ENCODE data around the gene AUTS2.

DNA sequence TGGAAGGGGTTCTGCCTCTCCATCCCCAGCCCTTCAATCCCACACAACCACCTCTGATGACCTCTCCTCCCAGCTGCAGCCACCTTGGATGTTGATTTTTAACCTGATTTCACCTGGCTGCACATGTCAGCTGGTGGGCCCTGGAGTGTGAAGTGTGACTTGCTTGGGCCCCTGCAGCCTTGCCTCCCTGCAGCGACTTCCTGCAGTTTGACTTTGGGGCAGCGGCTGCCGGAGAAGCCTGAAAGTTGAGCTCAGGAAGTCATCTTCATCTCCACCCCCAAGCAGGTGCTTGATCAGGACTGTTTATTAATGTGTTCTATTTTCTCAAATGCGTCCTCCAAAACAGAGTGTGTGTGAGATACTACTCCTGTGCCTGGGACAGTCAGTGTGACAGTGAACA is 858.4 kb downstream of the AUTS2 start:
- no peak for TF ChIP-seq CTCF (conservative IDR thresholded peaks at IDR 0.05 in 1 of 2, IDR thresholded peaks at IDR 0.05 in 1 of 2; ENCODE audit: low read depth in 1 of 2, low read length in 2 of 2)
- no peak for TF ChIP-seq EZH2 (IDR thresholded peaks at IDR 0.05; ENCODE audit: low read length, missing control alignments)
